Ishikawa (cell line): ENCODE measurements around the gene CCDC27.

ENCODE experiments used
- CEBPB ChIP-seq: IDR thresholded peaks from 2 replicates; pipeline ENCODE4 v1.6.1; 2012
- CREB1 ChIP-seq: IDR thresholded peaks from 2 replicates; pipeline ENCODE4 v1.6.1; 2012; ENCODE audit warnings: low read depth
- EGR1 ChIP-seq: IDR thresholded peaks from 2 replicates; pipeline ENCODE4 v1.6.1; 2012
- EP300 ChIP-seq: IDR thresholded peaks from 2 replicates; pipeline ENCODE4 v1.6.1; 2012; ENCODE audit warnings: borderline replicate concordance
- FOXM1 ChIP-seq: IDR thresholded peaks from 2 replicates; pipeline ENCODE4 v1.6.1; 2012; ENCODE audit warnings: low read depth, borderline replicate concordance
- NFIC ChIP-seq: IDR thresholded peaks from 2 replicates; pipeline ENCODE4 v1.6.1; 2012
- RAD21 ChIP-seq: IDR thresholded peaks from 2 replicates; pipeline ENCODE4 v1.6.1; 2012; ENCODE audit warnings: low read depth
- TAF1 ChIP-seq: IDR thresholded peaks from 2 replicates; pipeline ENCODE4 v1.6.1; 2012; ENCODE audit warnings: low read depth, mild to moderate bottlenecking
- TCF12 ChIP-seq: IDR thresholded peaks from 2 replicates; pipeline ENCODE4 v1.6.1; 2012; ENCODE audit warnings: low read depth
- TEAD4 ChIP-seq: IDR thresholded peaks from 2 replicates; pipeline ENCODE4 v1.6.1; 2012
- YY1 ChIP-seq: IDR thresholded peaks from 2 replicates; pipeline ENCODE4 v1.6.1; 2012; ENCODE audit warnings: low read depth
- ZBTB7A ChIP-seq: IDR thresholded peaks from 2 replicates; pipeline ENCODE4 v1.6.1; 2012; ENCODE audit warnings: low read depth
- TF ChIP-seq, protein P1 (sequence below): IDR thresholded peaks from 2 replicates; pipeline ENCODE4 v1.6.1; 2012; ENCODE audit warnings: low read depth, mild to moderate bottlenecking
- TF ChIP-seq, protein P2 (sequence below): IDR thresholded peaks from 2 replicates; pipeline ENCODE4 v1.6.1; 2012
- TF ChIP-seq, protein P3 (sequence below): IDR thresholded peaks from 2 replicates; pipeline ENCODE4 v1.6.1; 2012

Gene CCDC27

DNA sequence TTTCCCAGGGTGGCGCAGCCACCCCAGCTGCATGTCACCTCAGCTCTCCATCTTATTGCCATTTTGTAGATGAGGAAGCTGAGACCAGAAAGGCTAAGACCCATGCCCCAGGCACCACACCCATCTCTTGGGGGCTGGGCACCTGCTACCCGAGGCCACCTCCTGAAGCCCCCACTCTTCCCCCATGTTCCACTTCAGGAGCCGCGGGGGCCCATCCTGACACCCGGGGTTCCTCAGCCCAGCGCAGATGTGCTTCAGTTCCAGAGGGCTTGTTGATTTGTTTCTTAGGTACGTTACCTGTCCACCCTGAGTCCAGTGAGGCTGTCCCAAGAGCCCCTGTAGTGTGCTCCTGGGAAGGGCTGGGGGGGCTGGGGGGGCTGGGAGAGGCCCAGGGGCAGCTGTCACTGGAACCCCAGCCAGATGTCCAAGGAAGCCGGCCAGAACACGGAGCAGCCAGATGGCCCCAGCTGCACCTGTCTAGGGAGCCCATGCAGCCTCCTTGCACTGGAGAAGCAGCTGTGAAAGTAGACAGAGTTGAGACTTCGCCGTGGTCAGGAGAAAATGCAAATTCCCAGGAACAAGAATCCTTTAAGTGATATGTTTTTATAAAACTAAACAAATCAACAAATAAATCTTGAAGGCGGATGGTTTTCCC lies 17.1 kb upstream of the CCDC27 start:
- TF ChIP-seq NFIC: no peak
- TF ChIP-seq, protein P1, sequence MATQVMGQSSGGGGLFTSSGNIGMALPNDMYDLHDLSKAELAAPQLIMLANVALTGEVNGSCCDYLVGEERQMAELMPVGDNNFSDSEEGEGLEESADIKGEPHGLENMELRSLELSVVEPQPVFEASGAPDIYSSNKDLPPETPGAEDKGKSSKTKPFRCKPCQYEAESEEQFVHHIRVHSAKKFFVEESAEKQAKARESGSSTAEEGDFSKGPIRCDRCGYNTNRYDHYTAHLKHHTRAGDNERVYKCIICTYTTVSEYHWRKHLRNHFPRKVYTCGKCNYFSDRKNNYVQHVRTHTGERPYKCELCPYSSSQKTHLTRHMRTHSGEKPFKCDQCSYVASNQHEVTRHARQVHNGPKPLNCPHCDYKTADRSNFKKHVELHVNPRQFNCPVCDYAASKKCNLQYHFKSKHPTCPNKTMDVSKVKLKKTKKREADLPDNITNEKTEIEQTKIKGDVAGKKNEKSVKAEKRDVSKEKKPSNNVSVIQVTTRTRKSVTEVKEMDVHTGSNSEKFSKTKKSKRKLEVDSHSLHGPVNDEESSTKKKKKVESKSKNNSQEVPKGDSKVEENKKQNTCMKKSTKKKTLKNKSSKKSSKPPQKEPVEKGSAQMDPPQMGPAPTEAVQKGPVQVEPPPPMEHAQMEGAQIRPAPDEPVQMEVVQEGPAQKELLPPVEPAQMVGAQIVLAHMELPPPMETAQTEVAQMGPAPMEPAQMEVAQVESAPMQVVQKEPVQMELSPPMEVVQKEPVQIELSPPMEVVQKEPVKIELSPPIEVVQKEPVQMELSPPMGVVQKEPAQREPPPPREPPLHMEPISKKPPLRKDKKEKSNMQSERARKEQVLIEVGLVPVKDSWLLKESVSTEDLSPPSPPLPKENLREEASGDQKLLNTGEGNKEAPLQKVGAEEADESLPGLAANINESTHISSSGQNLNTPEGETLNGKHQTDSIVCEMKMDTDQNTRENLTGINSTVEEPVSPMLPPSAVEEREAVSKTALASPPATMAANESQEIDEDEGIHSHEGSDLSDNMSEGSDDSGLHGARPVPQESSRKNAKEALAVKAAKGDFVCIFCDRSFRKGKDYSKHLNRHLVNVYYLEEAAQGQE: no peak
- no peak for TF ChIP-seq TCF12
- TF ChIP-seq CREB1: no peak
- no peak for TF ChIP-seq TEAD4
- TF ChIP-seq, protein P2, sequence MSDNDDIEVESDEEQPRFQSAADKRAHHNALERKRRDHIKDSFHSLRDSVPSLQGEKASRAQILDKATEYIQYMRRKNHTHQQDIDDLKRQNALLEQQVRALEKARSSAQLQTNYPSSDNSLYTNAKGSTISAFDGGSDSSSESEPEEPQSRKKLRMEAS: no peak
- TF ChIP-seq EGR1: no peak
- TF ChIP-seq EP300: no peak
- TF ChIP-seq TAF1: no peak

DNA sequence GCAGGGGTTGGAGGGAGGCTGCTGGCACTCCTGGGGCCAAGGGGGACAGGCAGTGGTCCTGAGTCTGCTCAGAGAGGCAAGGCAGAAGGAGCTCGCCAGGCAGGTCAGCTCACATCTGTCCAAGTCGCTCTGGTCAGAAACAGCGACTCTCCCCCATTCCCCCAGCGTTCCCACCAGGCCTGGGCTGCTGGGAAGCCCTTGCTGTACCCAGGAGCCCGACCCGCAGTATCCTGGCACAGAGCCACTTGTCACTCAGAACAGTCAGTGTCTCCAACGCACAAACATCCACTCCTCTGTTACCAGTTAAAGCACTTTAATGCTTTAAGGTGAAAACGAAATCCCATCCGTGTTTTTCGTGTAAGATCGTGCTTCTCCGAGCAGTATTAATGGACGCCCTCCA lies 16.6 kb upstream of the CCDC27 start:
- no peak for TF ChIP-seq EP300
- no peak for TF ChIP-seq ZBTB7A
- TF ChIP-seq, protein P3, sequence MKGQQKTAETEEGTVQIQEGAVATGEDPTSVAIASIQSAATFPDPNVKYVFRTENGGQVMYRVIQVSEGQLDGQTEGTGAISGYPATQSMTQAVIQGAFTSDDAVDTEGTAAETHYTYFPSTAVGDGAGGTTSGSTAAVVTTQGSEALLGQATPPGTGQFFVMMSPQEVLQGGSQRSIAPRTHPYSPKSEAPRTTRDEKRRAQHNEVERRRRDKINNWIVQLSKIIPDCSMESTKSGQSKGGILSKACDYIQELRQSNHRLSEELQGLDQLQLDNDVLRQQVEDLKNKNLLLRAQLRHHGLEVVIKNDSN: no peak
- no peak for TF ChIP-seq YY1
- no peak for TF ChIP-seq TAF1
- TF ChIP-seq NFIC: no peak
- TF ChIP-seq CREB1: no peak
- TF ChIP-seq RAD21: no peak
- no peak for TF ChIP-seq TCF12
- no peak for TF ChIP-seq EGR1
- TF ChIP-seq CEBPB: no peak
- TF ChIP-seq TEAD4: no peak
- no peak for TF ChIP-seq FOXM1

DNA sequence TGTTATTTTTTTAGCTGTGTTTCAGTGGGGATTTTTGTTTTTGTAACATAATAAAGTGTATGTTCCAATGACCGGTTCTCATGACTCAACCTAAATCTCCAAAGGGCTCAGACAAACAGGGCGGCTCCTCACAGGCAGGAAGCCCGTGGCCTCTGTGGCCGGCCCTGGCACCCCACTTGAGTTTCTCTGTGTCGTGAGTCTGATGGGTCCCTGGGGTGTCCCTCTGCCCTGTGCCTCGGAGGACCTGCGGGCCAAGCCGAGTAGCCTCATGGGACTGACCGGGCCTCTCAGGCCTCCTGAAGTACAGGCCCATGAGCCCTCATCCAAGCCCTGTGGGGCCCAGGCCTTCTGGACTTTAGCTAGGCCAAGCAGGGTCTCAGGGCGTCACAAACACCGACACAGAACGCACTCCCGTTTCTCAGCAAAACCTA lies 16.1 kb upstream of the CCDC27 start:
- TF ChIP-seq TCF12: no peak
- no peak for TF ChIP-seq CEBPB
- no peak for TF ChIP-seq NFIC
- no peak for TF ChIP-seq TAF1
- TF ChIP-seq EGR1: no peak
- no peak for TF ChIP-seq YY1
- TF ChIP-seq EP300: no peak
- TF ChIP-seq, protein P3: no peak
- TF ChIP-seq, protein P2: no peak
- TF ChIP-seq RAD21: no peak
- TF ChIP-seq, protein P1: no peak
- TF ChIP-seq CREB1: no peak
- TF ChIP-seq ZBTB7A: no peak
- no peak for TF ChIP-seq FOXM1
- no peak for TF ChIP-seq TEAD4

DNA sequence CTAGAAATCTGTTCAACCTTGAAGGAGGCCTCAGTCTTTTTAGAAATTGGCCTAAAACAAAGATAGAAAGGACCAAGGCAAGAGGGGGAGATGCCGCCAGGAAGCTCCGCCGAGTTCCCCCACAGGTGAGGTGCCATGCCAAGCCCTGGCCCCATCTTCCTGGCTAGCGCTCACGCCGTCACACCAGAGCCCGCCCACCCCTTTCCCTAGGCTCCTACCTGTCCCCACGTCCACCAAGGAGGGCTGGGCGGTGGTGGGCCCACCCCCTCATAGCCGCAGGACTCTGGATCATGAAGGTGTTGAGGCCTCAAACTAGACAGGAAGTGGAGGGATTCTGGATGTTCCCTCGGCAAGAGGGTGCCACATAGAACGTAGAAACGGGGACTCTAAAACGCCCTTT lies 15.5 kb upstream of the CCDC27 start:
- TF ChIP-seq YY1: no peak
- TF ChIP-seq, protein P3: no peak
- TF ChIP-seq CEBPB: no peak
- no peak for TF ChIP-seq TCF12
- TF ChIP-seq CREB1: no peak
- no peak for TF ChIP-seq ZBTB7A
- TF ChIP-seq EP300: no peak
- TF ChIP-seq TAF1: no peak
- TF ChIP-seq, protein P1: no peak
- TF ChIP-seq, protein P2: no peak
